Measurements from ENCODE around the gene GNAT2.
"Not testable (repeated sequence)": the region's sequence is repeated elsewhere in the genome, so short reads cannot be mapped to it uniquely, and the experiment has no call there.

The GNAT2 gene

DNA sequence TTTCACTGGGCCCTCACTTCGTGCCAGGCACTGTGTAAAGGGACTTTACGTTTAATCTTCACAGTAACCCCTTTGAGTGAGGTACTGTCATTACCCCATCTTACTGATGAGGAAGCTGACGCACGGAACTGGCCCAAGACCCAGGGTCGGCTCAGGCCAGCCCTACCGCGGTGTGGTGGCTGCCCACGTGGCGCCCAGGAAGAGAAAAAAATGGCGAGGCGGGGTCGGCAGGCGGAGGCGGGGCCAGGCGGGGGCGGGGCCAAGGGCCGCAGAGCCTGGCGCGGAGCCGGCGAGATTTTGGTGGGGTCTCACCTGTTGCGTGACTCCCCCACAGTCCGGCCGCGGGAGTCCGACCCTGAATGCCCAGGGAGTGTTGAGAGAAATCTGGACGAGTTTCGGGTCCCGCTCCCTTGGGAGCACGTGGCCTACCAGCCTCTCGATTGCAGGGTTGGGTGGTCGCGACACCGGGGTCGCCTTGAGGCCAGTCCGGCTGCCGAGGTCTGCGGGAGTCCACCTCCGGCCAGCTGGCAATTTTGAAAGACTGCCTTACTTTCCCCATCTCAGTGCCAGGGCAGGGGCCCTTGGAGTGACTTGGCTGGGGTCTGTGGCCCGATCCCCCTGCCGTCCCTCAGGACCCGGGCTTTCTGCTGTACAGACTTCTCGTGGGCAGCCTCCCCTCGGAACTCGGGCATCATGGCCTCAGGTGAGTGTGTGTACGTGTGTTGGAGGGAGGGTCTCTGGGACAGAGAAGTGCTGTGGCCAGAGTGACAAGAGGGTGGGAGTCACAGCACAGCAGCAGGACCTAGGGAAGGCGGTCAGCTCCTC is at the start of gene GNAT2, which contains the start of gene AMPD2:
Gene GNAT2, minus strand, starts transcription at position 41 of the 825 bp plus-strand sequence. CDS start 6,746 bp downstream, outside the sequence.
Gene AMPD2, plus strand, starts transcription at position 262 of the 825 bp plus-strand sequence. CDS start 1,339 bp downstream, outside the sequence.
- DNase-seq: peak; percentile 65 to 76

GRCh38 chr1:109668123-109668775 is 48.8 kb upstream of the GNAT2 start:
- no peak for DNase-seq

DNA sequence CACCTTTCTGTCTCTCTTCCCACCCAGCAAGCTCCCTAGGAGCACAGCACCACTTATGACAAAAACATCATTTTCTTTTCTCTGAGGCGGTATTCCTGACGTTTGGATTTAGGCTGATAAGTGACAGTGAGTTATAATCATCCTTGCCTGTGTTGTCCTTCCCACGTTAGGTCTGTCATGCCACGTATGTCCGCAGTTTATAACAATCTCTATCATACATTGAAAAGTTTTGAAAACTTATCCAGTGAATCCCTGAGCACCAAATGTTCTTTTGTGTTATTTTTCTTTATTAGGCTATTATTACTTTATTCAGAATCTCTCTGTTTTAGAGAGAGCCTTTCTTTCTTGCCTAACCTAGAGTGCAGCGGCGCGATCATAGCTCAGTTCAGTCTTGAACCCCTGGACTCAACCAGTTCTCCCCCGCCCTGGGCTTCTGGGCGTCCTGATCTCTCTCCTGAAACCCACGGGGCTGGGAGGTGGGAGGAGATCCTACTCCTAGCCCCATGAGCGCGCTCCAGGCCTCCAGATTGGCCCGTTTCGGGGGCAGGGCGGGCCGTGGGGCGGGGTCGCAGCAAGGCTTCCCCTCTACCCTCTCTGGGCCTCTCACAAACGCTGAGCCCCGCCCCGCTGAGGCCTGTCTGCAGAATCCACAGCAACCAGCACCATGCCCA is 48.2 kb upstream of the GNAT2 start, which contains the start of gene GSTM2:
Gene GSTM2, plus strand, starts transcription at position 606 of the 671 bp plus-strand sequence. Its CDS starts 59 bp downstream, at position 665.
- DNase-seq: peak; percentile 77 to 81

DNA sequence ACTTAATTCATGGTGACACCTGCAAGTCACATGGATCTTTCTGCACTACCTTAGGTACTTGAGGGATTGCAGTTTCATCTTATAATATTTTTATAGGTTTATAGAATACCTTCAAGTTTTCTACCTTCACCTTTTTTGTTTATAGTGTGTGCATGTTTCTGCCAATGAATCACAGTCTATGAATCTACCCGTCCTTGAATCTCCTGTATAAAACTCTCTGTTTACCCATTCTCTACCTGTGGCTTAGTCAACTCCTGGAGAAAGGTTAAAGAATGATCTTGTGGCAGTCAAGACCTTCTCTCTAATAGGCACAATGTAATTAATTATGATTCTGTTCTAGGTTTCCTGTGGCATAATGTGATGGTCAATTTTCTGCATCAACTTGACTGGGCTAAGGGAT is 45.3 kb upstream of the GNAT2 start:
- DNase-seq: no peak

GRCh38 chr1:109661391-109661790 is 42.0 kb upstream of the GNAT2 start:
- no peak for DNase-seq

DNA sequence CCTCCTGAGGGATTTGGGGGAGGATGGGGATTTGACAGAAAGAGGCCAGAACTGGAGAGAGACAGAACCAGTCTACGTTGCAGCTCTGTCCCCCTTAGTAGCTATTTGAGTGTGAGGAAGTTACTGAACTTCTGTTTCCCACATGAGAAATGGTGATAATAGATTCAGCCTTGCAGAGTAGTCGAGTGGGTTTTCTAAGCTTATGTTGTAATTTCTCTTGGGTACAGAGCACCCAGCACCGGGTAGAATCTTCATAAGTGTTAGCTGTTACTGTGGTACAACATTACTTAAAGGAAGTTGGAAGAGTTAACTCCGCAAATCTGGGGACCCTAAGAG is 41.2 kb upstream of the GNAT2 start:
- not testable (repeated sequence) for DNase-seq

DNA sequence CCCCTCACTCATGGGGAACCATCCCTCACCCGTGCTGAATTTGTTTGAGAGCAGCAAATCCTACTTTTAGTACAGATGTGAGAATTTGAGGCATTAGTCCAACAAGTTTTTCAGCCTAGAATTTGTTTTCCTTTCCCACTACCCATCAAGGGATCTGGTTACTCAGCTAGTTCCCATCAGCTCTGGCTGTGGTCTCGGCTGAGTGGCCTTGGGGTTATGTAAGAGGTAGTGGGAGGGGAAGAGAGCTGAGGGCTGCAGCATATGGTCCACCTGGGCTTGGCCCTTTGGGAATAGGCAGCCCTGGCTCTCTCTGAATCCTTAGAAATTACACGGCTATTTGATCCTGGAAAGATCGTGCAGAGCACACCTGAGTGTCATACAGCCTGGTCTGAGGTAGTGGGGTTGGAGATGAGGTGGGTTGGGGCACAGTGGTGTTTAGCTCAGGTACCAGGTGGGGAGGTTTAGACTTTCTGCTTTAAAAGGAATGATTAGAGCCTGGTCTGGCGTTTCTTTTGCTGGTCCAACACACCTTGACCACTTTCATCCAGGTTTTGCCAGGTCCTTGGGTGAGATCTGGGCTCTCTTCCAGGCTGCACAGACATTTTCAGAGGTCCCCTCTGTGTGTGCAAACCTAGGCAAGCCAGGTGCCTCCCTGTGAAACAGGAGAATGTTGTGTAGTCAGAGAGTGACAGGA is 40.7 kb upstream of the GNAT2 start:
- DNase-seq: no peak

GRCh38 chr1:109659145-109659544 is 39.7 kb upstream of the GNAT2 start:
- no peak for DNase-seq

- DNase-seq: no peak
These were observed 39.2 kb upstream of the GNAT2 start for GRCh38 chr1:109658533-109659042.

DNA sequence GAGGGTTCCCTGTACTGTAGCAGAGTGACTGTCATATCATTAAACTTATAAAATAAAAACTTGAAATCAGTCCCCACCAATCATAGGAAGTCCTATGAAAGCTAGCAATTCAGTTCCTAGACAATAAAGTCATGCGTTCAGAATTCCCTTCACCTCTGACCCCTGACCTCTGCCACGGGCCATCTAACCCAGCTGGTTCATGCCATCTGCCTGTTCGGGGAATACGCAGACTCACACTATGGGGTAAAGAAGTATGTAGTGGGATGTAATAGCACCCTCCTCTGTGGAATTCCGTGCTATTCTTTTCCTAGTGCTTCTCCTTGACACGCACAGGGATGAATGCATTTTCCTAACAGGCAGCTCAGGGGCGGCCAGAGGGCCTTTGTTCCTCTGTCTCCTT is 38.6 kb upstream of the GNAT2 start:
- DNase-seq: no peak

- no peak for DNase-seq
These were observed 38.0 kb upstream of the GNAT2 start for GRCh38 chr1:109657395-109657794.

- DNase-seq: peak; percentile 43 to 72
These were observed 36.5 kb upstream of the GNAT2 start, which contains the start of gene GSTM4 for GRCh38 chr1:109655615-109656519. Gene GSTM4 (plus strand): TSS chr1:109656099. CDS start chr1:109656390, 291 bp downstream.

DNA sequence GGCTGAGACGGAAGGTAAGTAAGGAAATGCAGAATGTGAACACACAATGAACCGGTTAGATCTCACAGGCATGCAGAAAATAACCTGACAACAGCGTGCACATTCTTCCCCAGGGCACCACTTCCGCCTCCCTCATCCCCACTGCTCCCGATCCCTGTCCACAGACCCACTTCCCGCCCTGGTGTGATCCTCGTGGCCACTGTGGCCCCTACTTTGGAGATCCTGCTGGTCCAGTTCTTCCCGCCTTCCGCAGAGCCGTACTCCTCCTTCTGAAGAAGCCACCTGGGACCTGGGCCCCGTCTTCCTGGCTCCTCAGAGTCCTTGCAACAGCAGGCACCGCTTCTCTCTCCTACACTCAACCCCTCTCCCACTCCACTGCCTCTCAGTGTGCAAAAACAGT is 35.1 kb upstream of the GNAT2 start:
- no peak for DNase-seq

DNA sequence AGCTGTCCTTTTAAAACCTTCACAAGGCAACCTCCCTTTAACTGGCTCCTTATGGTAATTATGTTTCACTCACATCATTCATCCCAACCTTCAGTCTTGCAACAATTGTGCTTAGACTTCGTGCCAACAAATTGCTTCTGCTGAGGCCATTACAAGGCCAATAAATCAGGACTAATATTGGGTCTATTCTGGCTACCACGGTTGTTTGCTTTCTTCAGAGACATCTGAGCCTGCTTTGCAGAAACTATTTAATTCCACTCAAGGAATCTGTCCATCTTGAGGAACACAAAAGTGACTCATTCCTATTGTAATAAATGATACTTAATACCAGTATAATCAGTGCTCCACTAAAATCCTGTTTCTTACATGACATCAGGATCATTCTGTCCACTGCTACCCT is 33.9 kb upstream of the GNAT2 start:
- no peak for DNase-seq

DNA sequence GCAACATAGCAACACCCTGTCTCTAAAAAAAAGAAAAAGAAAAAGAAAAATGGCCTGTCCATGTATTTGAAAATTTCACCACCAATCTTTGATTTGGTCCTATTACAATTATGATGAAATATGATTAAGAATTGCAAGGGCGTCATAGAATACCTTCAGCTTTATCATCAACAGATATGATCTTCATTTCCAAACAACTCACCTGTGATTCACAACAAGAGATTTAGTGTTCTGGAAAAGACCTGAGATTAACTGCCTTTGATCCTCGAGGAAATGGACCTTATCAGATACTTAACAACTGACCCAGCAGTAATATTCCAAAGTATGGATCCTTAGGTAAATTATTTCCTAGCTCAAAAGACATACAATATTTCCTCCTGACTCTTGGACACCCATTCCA is 33.0 kb upstream of the GNAT2 start:
- no peak for DNase-seq

GRCh38 chr1:109650609-109651008 is 31.2 kb upstream of the GNAT2 start:
- DNase-seq: no peak

DNA sequence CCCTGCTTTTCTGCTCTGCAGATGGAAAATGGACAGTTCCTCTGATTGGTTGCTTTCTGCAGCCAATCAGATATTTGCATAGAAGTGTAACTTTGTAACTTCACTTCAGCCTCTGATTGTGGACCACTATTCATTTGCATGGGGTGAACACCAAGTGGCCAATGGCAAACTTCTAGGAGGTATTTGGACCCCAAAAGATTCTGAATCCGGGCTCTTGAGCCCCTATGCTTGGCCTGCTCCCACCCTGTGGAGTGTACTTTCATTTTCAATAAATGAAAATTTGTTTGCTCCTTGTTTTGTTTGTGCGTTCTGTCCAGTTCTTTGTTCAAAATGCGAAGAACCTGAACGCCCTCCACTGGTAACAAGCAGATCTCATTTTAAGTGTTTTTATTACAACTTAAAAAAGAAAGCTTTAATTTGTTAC is 30.1 kb upstream of the GNAT2 start:
- DNase-seq: no peak

GRCh38 chr1:109644670-109645069 is 25.3 kb upstream of the GNAT2 start:
- DNase-seq: no peak

DNA sequence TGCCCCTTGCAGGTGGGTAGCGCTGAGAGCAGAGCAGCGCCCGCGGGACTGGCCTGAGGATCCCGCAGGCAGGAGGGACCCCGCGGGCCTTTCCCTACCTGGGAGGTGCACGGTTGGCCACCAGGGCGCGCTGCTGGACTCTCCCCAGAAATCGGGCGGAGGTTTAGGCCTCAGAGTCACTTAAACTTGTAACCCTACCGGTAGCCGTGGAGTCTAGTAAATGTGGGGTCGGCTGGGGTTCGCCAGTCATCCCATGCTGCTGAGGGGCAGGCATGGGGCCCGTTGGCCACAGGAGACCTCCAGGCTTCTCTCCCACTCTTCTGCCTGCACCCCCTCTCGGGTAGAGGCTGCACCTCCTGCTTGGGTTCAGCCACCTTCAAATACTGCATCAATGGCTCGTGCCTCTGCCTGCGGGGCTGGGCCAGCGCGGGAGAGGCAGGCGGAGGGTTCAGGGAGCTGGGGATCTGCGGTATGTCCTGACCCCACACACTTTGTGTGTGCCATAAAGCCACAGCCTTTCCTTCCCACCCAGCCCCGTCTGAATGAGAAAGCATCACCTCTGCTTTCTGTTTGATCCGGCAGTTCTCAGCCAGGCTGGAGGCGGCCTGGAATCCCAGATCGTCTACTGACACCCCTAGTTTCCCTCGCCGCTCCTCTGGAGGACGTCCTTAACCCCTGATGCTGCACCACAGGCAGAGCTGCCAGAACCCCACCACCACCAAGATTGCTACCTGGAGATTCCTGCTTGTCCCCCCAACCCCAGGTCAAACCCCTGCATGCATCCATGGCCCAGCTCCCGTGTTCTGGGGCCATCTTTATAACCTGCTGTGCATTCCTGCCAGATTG is 24.2 kb upstream of the GNAT2 start:
- DNase-seq: peak; percentile 75 to 87

DNA sequence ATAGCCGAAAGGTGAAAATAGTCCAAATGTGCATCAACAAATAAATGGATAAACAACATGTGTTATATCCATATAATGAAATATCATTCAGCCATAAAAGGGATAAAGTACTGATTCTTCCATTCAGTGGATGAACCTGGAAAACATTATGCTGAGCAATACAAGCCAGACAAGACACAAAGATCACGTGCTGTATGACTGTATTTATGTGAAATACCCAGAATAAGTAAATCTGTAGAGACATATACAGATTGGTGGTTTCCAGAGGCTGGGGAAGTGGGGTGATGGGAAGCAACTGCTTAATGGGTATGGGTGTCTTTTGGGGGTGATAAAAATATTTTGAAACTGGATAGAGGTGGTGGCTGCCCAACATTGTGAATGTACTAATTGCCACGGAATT is 23.2 kb upstream of the GNAT2 start:
- no peak for DNase-seq

DNA sequence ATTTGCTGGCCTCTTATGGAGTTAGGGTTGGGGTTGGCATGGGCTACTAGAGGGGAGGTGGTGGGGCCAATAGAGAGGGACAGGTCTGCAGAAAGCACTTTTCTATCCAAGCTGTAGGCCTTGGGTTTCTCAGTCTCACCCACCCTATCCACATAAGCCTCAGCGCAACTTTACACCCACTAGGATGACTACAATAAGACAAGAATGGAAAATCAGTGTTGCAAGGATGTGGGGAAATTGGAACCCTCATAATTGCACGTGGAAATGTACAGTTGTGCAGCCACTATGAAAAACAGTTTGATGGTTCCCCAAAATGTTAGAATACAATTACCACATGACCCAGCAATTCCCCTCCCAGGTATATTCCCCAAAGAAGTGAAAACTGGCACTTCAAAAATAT is 22.4 kb upstream of the GNAT2 start:
- DNase-seq: no peak

All from stimulated activated CD4-positive, alpha-beta T cell treated with anti-CD3 and anti-CD28 coated beads, Interleukin-4, amount 100 ng/mL, for 4 hours (primary cell).